Activated CD8-positive, alpha-beta memory T cell treated with anti-CD3 and anti-CD28 coated beads, Interleukin-2, amount 10 ng/mL, durations not matched to agents 7 days and 5 days (primary cell): ENCODE data around the gene LYZL1. TPM values are rescaled to one million over a fixed set of nuclear protein-coding genes. Genes with fewer than 3 reads are reported as not detected.
"Not testable (repeated sequence)": the region's sequence is repeated elsewhere in the genome, so short reads cannot be mapped to it uniquely, and the experiment has no call there.

Experiments
- ATAC-seq: fragments of 150-1000 bp; cut with Tn5 transposase; one replicate; pipeline ENCODE4 v1.10.0; 2021; ENCODE audit warnings: moderate library complexity
- CTCF ChIA-PET: fragments of 350-600 bp; sonication (Branson Sonifier 250); formaldehyde crosslinking; loops from one replicate; lab custom pipeline; 2021; ENCODE audit warnings: antibody characterized with exemption; lab: Charles Lee
- DNase-seq: peaks from one replicate; pipeline ENCODE4 v3.0.0-alpha.2; 2020
- H3K27ac Mint-ChIP-seq: one replicate; pipeline ENCODE4 v1.8.0; 2021; ENCODE audit warnings: mild to moderate bottlenecking, mixed read lengths
- H3K27me3 Mint-ChIP-seq: one replicate; pipeline ENCODE4 v1.8.0; 2021; ENCODE audit warnings: mixed read lengths
- H3K36me3 Mint-ChIP-seq: one replicate; pipeline ENCODE4 v1.8.0; 2021; ENCODE audit warnings: mild to moderate bottlenecking, mixed read lengths
- H3K4me1 Mint-ChIP-seq: one replicate; pipeline ENCODE4 v1.8.0; 2021; ENCODE audit warnings: mixed read lengths
- H3K4me3 Mint-ChIP-seq: one replicate; pipeline ENCODE4 v1.8.0; 2021; ENCODE audit warnings: mild to moderate bottlenecking, moderate library complexity, mixed read lengths
- H3K9me3 Mint-ChIP-seq: one replicate; pipeline ENCODE4 v1.8.0; 2022; ENCODE audit warnings: low read depth, mixed read lengths
- total RNA-seq, 2 experiments: library from RNA; stranded (reverse); gene quantifications; one replicate each; pipeline ENCODE4 v1.2.3, GENCODE V29; 2021

LYZL1 gene
- total RNA-seq, 2 experiments from 2014 or later, result not detected

- ATAC-seq (no peak), DNase-seq (no peak)
- H3K27me3 Mint-ChIP-seq, result peaks cover 2% of the 10 kb centered on the region
- H3K4me1 Mint-ChIP-seq, result no peaks in the 10 kb centered on the region
- no peak overlapping the region for H3K27ac Mint-ChIP-seq
- no peaks in the 10 kb centered on the region for H3K36me3 Mint-ChIP-seq
- CTCF ChIA-PET, result no interaction called here
- no peaks in the 10 kb centered on the region for H3K9me3 Mint-ChIP-seq
- no peak overlapping the region for H3K4me3 Mint-ChIP-seq
These were observed 68.1 kb downstream of the LYZL1 start for GRCh38 chr10:29356931-29357330.

DNA sequence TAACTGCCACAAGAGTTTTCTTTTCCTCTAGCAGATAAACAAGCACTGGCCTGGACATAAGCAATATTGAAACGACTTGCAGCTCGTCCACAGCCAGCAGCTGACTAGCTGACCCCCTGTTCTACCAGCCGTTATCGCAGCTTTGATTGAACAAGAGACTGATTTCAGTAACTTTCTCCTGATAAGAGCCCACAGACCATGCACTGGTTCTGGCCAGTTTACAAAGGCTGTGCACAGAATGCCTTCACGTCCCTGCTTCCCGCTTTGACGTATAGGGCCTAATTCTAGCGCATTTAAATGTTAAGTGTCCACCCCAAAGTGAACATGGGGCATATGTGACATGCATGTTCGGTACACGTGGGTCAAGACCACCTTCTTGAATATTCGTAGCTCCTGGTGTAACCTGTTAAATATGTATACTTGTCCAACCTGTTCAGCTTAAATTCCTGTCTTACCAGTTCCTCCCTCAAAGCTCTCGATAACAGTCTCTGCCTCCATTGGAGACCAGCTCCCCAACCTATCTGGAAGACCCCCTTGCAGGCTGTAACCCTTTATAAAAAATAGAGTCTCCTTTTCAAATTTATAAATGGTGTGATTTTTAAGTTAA, 69.2 kb downstream of the LYZL1 start:
- H3K4me1 Mint-ChIP-seq, result no peaks in the 10 kb centered on the region
- H3K27me3 Mint-ChIP-seq, result peaks cover 2% of the 10 kb centered on the region
- CTCF ChIA-PET, result no interaction called here
- no peaks in the 10 kb centered on the region for H3K9me3 Mint-ChIP-seq
- ATAC-seq, result no peak
- DNase-seq, result no peak
- no peaks in the 10 kb centered on the region for H3K36me3 Mint-ChIP-seq
- H3K27ac Mint-ChIP-seq, result no peak overlapping the region
- H3K4me3 Mint-ChIP-seq, result no peak overlapping the region

DNA sequence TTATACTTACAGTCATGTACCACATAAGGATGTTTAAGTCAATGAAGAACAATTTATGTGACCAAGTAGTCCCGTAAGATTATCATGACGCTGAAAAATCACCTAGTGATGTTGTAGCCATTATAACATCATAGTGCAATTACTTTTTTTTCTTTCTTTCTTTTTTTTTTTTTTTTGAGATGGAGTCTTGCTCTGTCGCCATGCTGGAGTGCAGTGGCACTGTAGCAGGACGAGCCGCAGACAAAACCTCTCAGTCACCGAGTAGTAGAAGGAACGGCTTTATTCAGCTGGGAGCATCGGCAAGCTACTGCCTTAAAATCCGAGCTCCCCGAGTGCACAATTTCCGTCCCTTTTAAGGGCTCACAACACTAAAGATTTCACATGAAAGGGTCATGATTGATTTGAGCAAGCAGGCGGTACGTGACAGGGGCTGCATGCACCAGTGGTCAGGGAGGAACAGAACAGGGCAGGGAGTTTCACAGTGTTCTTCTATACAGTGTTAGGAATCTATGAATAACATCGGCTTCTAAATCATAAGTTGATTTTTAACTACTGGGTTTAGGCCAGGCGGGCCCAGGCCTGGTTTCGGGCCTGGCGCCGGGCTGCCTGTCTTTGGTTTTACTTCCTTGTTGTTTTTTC, 71.5 kb downstream of the LYZL1 start:
- H3K9me3 Mint-ChIP-seq, H3K27me3 Mint-ChIP-seq, H3K36me3 Mint-ChIP-seq, H3K27ac Mint-ChIP-seq, ATAC-seq, H3K4me1 Mint-ChIP-seq, H3K4me3 Mint-ChIP-seq, DNase-seq, CTCF ChIA-PET: not testable (repeated sequence)
